GM18502 (cell line): ENCODE results near the gene ABHD17C.

Experiments
- ATAC-seq: cut with Tn5 transposase; IDR thresholded peaks from one replicate; pipeline ENCODE4 v1.9.1; 2021; ENCODE audit warnings: mild to moderate bottlenecking; ENCODE audit not compliant: unreplicated experiment, poor library complexity

The ABHD17C gene

GRCh38 chr15:80685628-80686027 is 9.5 kb upstream of the ABHD17C start:
- no peak for ATAC-seq

- no peak for ATAC-seq
Measured at GRCh38 chr15:80689294-80689693, 5.8 kb upstream of the ABHD17C start.

DNA sequence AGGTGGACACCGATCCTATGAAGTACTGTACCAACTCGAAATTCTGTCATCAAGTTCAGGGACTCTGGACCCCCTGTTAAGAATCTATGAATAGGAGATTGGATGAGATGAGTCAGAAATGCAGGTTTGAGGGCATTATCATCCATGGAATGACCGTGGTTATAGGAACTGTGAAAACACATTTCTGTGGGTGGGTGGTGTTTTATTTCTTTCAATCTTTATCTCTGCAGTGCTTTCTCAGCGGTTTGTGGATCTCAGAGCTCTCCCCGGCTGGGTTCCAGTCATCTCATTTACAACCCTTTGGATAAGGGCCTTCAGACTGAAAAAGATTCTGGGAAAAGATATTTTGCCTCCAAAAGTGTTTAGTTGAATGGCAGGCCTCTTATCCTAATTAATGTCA is 5.4 kb upstream of the ABHD17C start:
- ATAC-seq, result no peak

GRCh38 chr15:80691575-80691974 is 3.5 kb upstream of the ABHD17C start:
- no peak for ATAC-seq

DNA sequence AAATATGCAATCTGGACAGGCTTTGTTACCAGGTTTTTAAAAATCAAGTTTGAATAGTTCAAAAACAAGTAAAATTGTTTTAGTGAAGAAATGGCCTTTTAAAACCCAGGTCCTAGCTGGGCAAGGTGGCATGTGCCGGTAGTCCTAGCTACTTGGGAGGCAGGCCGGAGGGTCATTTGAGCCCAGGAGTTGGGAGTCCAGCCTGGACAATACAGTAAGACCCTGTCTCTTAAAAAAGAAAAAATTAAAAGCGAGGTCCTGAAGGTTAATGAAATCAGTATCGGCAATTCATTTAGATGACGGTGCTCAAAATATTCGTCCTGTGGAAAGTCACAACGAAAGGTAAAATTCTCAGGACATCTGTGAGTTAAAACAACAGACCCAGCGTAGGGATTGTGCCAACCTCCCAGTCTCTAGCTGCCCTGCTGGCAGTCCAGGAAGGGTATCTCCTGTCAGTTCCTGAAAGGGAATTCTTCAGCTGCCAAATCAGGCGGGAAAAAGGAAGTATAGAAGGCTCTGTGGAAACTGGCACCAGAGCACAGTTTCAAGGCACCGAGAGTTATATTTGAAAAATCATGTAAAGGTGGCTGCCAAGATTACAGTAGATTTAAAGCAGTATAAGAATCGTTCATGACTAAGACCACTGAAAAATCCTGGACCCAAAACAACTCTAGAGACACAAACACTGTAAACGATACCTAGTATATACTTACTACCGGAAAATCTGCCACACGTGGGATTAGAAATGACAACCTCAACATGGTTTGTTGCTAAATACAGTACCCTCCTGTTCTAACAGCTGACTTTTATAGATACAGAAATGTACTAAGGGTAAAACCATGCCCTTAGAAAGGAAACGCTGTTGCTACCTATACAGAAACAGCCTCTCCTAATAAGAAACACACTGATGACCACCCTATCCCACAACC is 1.2 kb upstream of the ABHD17C start:
- peak; percentile 2 for ATAC-seq

DNA sequence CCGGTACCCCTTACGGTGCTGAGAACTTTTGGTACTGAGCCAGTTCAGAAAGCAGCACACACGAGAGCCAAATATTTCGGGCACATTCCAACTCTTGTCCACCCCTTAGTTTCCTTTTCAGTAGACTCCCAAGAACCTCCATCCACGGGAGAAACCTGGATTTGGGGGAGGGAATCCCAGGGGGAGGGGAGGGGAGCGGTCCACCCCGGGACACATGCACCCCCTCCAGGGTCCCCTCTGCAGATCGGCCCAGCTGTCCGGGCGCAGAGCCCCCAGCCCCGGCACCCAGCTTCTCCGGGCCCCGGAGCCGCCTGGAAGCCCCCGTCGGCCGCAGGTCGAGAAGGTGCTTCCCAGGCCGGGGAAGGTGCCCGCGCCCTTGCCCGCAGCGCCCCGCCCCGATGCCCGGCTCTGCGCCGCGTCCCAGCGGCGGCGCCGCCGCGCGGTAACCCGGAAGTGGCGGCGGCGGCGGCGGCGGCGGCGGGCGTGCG is 455 bp upstream of the ABHD17C start:
- ATAC-seq, result peak; percentile 36

DNA sequence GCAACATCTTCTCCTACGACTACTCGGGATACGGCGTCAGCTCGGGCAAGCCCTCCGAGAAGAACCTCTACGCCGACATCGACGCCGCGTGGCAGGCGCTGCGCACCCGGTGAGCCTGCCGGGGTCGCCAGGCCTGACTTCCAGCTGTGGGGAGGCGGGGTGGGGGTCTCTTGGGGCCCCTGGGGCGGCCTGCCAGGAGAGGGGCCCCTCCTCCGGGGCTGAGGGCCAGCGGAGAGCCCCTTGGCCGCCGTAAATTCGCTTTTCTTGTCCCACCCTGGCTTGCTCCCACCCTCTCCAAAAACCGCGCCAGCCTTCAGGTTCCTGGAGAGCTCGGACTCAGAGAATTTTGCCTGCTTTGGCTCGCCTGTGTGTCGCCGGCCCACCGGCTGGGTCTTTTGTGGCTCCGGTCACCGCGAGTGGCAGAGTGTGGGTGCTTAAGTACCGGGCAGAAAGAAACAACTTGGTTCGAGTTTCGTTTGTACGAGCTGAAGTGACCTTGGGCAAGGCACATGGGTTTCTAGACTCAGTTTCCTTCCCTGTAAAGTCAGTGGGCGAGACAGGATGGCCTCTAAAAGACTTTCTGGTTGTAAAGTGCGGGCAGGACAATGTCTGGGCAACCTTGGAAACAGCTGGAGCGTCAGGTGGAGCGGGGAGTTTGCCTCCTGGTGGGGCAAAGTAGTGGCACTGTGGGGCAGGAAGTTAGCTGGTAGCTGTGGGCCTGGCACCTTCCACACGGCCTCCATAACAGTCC is 976 bp downstream of the ABHD17C start:
- ATAC-seq, result no peak

GRCh38 chr15:80697075-80697685 is 2.1 kb downstream of the ABHD17C start:
- no peak for ATAC-seq

- ATAC-seq, result no peak
Measured at GRCh38 chr15:80698676-80699075, 3.6 kb downstream of the ABHD17C start.

DNA sequence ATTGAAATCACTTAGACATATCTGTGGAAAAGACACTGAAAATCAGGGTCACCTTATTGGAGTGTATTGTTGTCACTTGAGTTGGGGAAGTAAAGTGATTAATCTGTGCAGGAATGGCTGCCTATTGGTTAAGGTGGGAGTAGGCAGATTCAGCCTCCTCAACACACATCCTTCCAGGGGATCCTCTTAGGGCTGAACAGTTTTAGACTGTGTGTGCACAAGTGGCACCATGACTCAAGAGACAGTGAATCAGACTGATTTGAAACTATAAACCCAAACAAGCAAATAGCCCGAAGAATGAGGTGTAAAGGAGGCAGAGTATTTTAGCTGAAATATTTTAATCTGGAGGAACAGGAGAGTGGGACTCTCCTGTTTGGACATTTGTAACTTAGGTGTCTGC is 4.9 kb downstream of the ABHD17C start:
- ATAC-seq, result no peak

DNA sequence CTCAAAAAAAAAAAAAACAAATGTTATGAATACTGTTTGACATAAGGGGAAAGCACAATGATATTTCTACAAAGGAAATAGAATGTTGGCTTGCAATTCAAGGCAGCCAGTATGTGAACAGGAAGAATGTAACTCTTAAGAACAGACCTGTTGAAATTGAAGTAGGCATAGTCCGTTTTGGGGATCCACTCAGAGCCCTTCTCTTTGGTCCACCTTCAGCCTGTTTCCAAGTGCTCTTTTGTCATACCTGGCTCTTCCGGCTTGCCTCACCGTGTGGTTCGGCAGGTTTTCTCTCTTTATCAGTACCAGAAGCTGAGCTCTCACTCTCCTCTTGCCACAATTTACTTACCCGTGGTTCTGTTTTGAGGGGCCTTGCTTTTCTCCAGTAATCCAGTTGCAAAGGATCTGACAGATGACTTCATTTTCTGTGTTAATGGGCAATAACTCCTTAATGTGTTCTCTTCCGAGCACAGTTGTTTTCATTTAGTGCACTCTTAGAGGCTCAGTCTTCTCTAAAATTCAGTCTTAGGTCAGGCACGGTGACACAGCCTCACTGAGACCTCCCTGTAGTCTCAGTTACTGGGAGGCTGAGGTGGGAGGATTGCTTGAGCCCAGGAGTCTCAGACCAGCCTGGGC is 6.7 kb downstream of the ABHD17C start:
- no peak for ATAC-seq

GRCh38 chr15:80703081-80703480 is 8.0 kb downstream of the ABHD17C start:
- ATAC-seq, result no peak

DNA sequence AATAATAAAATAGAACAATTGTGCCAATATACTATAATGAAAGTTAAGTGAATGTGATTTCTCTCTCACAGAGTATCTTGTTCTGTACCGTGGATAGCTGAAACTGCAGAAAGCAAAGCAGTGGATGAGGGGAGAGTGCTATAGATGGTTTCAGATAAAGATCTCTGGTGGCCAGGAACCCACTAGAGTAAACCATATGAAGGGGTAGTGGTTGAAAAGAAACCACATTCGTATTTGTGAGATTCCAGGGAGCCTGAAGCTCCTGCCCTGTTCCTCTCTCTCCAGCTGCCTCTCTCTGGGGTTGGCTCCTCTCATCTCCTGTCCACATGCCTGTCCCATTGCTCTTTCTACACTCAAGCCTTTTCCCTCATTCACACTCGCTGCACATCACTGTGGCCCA is 8.9 kb downstream of the ABHD17C start:
- no peak for ATAC-seq

DNA sequence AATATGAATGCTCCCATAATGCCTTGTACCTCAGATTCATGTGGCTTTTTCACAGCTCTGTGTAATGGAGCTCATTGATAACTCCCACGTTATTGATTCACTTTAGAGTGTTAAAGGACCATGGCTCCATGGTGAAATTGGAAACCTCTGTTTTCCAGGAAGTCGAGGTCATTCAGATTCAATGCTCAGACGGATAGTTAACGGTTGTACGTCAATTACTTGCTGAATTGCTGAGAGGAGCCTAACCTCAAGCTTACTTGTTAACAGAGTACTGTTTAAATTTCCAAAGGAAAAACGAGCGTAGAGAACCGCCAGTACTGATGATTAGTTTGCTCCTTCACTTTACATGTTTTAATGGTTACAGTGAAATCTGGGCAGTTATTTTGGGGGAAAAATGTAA is 11.1 kb downstream of the ABHD17C start:
- ATAC-seq, result no peak

DNA sequence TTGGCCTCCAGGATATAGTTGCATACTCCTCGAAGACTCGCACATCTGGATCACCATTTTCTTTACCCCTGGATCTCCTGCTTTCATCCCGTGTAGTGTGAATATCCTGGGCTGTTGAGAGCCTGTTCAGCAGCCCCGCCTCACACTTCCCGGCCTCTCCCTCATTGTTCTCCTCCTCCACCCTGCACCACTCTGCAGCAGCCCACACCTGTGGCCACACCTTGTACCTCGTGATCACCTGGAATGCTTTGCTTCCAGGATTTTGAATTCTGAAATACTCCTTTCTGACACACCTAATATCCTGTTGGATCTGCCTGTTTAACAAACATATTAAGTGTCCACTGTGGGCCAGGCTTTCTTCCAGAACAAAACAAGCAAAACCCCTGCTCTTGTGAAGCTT is 14.4 kb downstream of the ABHD17C start:
- ATAC-seq, result no peak

DNA sequence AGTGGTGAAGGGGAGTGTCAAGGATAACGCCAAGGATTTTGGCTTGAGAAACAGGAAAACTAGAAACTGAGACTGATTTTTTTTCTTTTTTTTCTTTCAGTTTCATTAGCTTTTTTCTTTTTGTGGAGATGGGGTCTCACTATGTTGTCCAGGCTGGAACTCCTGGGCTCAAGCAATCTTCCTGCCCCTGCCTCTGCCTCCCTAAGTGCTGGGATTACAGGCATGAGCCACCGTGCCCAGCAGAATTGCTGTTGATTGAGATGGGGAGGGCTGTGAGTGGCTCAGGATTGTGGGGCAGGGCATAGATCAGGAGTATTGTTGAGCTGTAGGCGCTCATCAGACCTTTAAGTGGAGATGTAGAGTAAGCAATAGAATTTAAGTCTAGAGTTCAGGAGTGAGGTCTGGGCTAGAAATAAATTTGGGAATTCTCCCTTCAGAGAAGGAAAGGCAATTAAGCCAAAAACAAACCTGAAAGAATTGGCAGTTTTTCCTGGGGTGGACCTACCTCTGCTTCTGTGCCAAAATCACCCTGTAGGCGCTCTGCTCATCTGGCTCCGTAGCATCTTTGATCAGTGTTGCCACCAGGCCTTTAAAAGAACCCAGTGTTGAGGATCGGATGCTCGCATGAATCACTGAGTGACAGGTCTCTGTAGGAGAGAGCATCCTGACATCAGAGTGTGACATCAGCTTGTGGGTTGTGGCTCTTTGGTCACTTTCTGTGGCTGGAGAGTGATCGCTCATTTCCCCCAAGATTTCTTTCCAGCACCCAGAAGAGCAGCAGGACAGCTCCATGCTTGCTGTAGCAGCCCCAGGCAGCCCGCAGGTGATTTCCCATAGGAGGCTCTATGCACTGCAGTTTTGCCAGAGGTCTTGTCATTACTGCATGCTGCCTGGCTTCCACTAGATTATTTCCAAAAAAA is 15.8 kb downstream of the ABHD17C start:
- ATAC-seq, result peak; percentile 56

GRCh38 chr15:80711886-80712285 is 16.8 kb downstream of the ABHD17C start:
- ATAC-seq, result no peak

DNA sequence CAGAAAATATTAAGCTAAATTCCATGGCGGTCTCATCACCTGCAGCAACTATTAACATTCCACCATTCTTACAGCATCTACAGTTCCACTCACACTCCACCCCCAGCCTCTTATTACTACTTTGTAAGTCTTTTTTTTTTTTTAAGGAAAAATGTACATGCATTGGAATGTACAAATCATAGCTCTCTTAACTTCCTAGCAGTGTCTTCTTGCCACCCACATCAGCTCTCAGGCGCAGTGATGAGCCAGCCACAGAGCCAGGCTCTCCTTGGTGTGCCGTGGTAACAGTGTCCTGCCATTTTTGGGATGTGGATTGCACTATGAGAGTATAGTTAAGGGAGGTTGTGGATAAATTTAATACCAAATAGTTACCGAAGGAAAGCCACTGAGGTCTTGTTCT is 17.8 kb downstream of the ABHD17C start:
- ATAC-seq, result no peak

- no peak for ATAC-seq
Measured at GRCh38 chr15:80721476-80721875, 26.4 kb downstream of the ABHD17C start.
